Immature natural killer cell (primary cell): ENCODE measurements around the gene PIK3R3. TPM values are rescaled to one million over a fixed set of nuclear protein-coding genes. Genes with fewer than 3 reads are reported as not detected.

Source experiments
- polyA plus RNA-seq, 3 donors: library from polyadenylated mRNA; unstranded; fragments of 300-500 nt; fragmentation: Illumina TruSeq; gene quantifications; one replicate each; pipeline ENCODE4 v1.2.3, GENCODE V29; 2021

PIK3R3 gene
- polyA plus RNA-seq, 3 donors from 2014 or later, result 1.6 to 7.7 (median 3.7) TPM

Other genes starting within 250 kb of the PIK3R3 start
- not detected for gene TSPAN1, start 42.5 kb upstream of the PIK3R3 start, polyA plus RNA-seq
- not detected for gene P3R3URF, start 43.9 kb upstream of the PIK3R3 start, polyA plus RNA-seq
- gene POMGNT1, start 65.8 kb upstream of the PIK3R3 start, polyA plus RNA-seq, result 10 to 100 TPM; 33.7 to 36.3 (median 35.7) TPM
- gene LURAP1, start 70.7 kb upstream of the PIK3R3 start, polyA plus RNA-seq, result under 1 TPM in 1 of 3 donors, not detected in 2; 0.10 TPM
- gene RAD54L, start 115.1 kb upstream of the PIK3R3 start, polyA plus RNA-seq, result under 1 TPM in 2 of 3 donors, not detected in 1; 0.51 to 0.90 TPM
- 10 to 100 TPM; 44.2 to 71.6 (median 65.4) TPM for gene LRRC41, start 171.0 kb upstream of the PIK3R3 start, polyA plus RNA-seq
- gene UQCRH, start 171.1 kb upstream of the PIK3R3 start, polyA plus RNA-seq, result 100 to 1,000 TPM; 222 to 278 (median 252) TPM
- 10 to 100 TPM in 1 of 3 donors, 1 to 10 TPM in 2; 3.4 to 16.3 (median 7.4) TPM for gene NSUN4, start 208.2 kb upstream of the PIK3R3 start, polyA plus RNA-seq